ENCODE data around the gene ARHGAP15. TPM values are rescaled to one million over a fixed set of nuclear protein-coding genes. Genes with fewer than 3 reads are reported as not detected.

The ARHGAP15 gene
- total RNA-seq, 1 experiment from 2014 or later = not detected

GRCh38 chr2:143581134-143581533 lies 451.9 kb downstream of the ARHGAP15 start:
- no peak for DNase-seq (ENCODE audit: low read depth)

- DNase-seq (ENCODE audit: low read depth) = peak; percentile 22
Observed at GRCh38 chr2:143582046-143582747, 453.0 kb downstream of the ARHGAP15 start.

GRCh38 chr2:143584936-143585335 lies 455.7 kb downstream of the ARHGAP15 start:
- no peak for DNase-seq (ENCODE audit: low read depth)

- DNase-seq (ENCODE audit: low read depth) = no peak
Observed at GRCh38 chr2:143586119-143586518, 456.9 kb downstream of the ARHGAP15 start.

- no peak for DNase-seq (ENCODE audit: low read depth)
Observed at GRCh38 chr2:143588746-143589145, 459.5 kb downstream of the ARHGAP15 start.

- DNase-seq (ENCODE audit: low read depth) = no peak
Observed at GRCh38 chr2:143594161-143594560, 464.9 kb downstream of the ARHGAP15 start.

- DNase-seq (ENCODE audit: low read depth) = no peak
Observed at GRCh38 chr2:143594745-143595144, 465.5 kb downstream of the ARHGAP15 start.

- no peak for DNase-seq (ENCODE audit: low read depth)
Observed at GRCh38 chr2:143600116-143600515, 470.9 kb downstream of the ARHGAP15 start.

GRCh38 chr2:143601828-143602227 lies 472.6 kb downstream of the ARHGAP15 start:
- DNase-seq (ENCODE audit: low read depth) = no peak

GRCh38 chr2:143603035-143603655 lies 473.9 kb downstream of the ARHGAP15 start:
- DNase-seq (ENCODE audit: low read depth) = no peak

GRCh38 chr2:143603846-143604565 lies 474.8 kb downstream of the ARHGAP15 start:
- DNase-seq (ENCODE audit: low read depth) = no peak

- DNase-seq (ENCODE audit: low read depth) = no peak
Observed at GRCh38 chr2:143604566-143604959, 475.3 kb downstream of the ARHGAP15 start.

GRCh38 chr2:143607231-143608062 lies 478.2 kb downstream of the ARHGAP15 start:
- no peak for DNase-seq (ENCODE audit: low read depth)

GRCh38 chr2:143608063-143608423 lies 478.8 kb downstream of the ARHGAP15 start:
- no peak for DNase-seq (ENCODE audit: low read depth)

GRCh38 chr2:143608758-143609157 lies 479.5 kb downstream of the ARHGAP15 start:
- no peak for DNase-seq (ENCODE audit: low read depth)

GRCh38 chr2:143611336-143611735 lies 482.1 kb downstream of the ARHGAP15 start:
- DNase-seq (ENCODE audit: low read depth) = no peak

GRCh38 chr2:143615562-143615961 lies 486.3 kb downstream of the ARHGAP15 start:
- DNase-seq (ENCODE audit: low read depth) = no peak

GRCh38 chr2:143616452-143616851 lies 487.2 kb downstream of the ARHGAP15 start:
- no peak for DNase-seq (ENCODE audit: low read depth)

GRCh38 chr2:143617803-143618415 lies 488.7 kb downstream of the ARHGAP15 start:
- no peak for DNase-seq (ENCODE audit: low read depth)

GRCh38 chr2:143622106-143622505 lies 492.9 kb downstream of the ARHGAP15 start:
- DNase-seq (ENCODE audit: low read depth) = no peak

GRCh38 chr2:143623231-143623908 lies 494.2 kb downstream of the ARHGAP15 start:
- DNase-seq (ENCODE audit: low read depth) = no peak
